Vagina (tissue), 2 donors: ENCODE measurements around the gene SLC39A11. TPM values are rescaled to one million over a fixed set of nuclear protein-coding genes. Genes with fewer than 3 reads are reported as not detected.

ENCODE experiments used
- DNase-seq, 2 donors: peaks; one replicate each; pipeline ENCODE4 v3.0.0-alpha.2; 2017; ENCODE audit errors: extremely low spot score in 2 of 2
- H3K27ac ChIP-seq: fragments of 200-600 bp; sonication (generic); one replicate; pipeline ENCODE4 v1.5.1; 2019
- H3K27me3 ChIP-seq: fragments of 200-600 bp; sonication (generic); one replicate; pipeline ENCODE4 v1.5.1; 2019
- H3K36me3 ChIP-seq, 2 donors: fragments of 200-600 bp; sonication (generic); one replicate each; pipeline ENCODE4 v1.5.1; 2017 to 2019
- H3K4me1 ChIP-seq: fragments of 200-600 bp; sonication (generic); one replicate; pipeline ENCODE4 v1.5.1; 2019
- H3K4me3 ChIP-seq, 2 donors: fragments of 200-600 bp; sonication (generic); 1 replicate in 1 of 2; 2 replicates in 1 of 2; pipeline ENCODE4 v1.5.1; 2016 to 2019
- H3K9me3 ChIP-seq: fragments of 200-600 bp; sonication (generic); one replicate; pipeline ENCODE4 v1.5.1; 2019
- CTCF ChIP-seq, 3 experiments: fragments of 450-650 bp in 2 of 3; fragments of 200-600 bp in 1 of 3; sonication (generic) in 1 of 3; IDR thresholded peaks; one replicate each; pipeline ENCODE4 v1.5.1; 2017 to 2019; ENCODE audit warnings: antibody characterized with exemption in 3 of 3, mild to moderate bottlenecking in 2 of 3, moderate library complexity in 2 of 3
- POLR2A ChIP-seq, 2 donors: fragments of 450-650 bp; IDR thresholded peaks; one replicate each; pipeline ENCODE4 v1.6.1; 2017; ENCODE audit warnings: antibody characterized with exemption in 2 of 2, mild to moderate bottlenecking in 2 of 2, moderate library complexity in 2 of 2
- POLR2AphosphoS5 ChIP-seq, 2 donors: sonication (generic); formaldehyde crosslinking; IDR thresholded peaks; one replicate each; pipeline ENCODE4 v1.9.0; 2017; ENCODE audit warnings: antibody characterized with exemption in 2 of 2, mild to moderate bottlenecking in 2 of 2, low read depth in 1 of 2; ENCODE audit not compliant: insufficient read depth in 1 of 2
- intact Hi-C: fragments of 100-400 bp; cut with DNase I; formaldehyde crosslinking; loops from one replicate; pipeline ENCODE4 v1.15.1; 2023
- total RNA-seq: library from RNA; depleted of rRNA; stranded (reverse); fragments of >200 nt; gene quantifications from one replicate; pipeline ENCODE4 v1.2.3, GENCODE V29; 2016

The SLC39A11 gene
- total RNA-seq, 1 donor from 2014 or later = 22.6 TPM

GRCh38 chr17:72950242-72950931 is 142.1 kb downstream of the SLC39A11 start:
- no peaks in the 10 kb centered on the region for H3K27me3 ChIP-seq
- no peak for DNase-seq
- peaks cover 0 to 6% of the 10 kb centered on the region in 2 donors for H3K36me3 ChIP-seq
- TF ChIP-seq POLR2A (IDR thresholded peaks at IDR 0.05) (no peak), POLR2AphosphoS5 (IDR thresholded peaks at IDR 0.05; ENCODE audit: insufficient read depth in 1 of 2, low read depth in 1 of 2) (no peak), CTCF (IDR thresholded peaks at IDR 0.05) (no peak)
- intact Hi-C loops = no loop called here
- no peaks in the 10 kb centered on the region for H3K9me3 ChIP-seq
- no peak overlapping the region for H3K4me3 ChIP-seq
- H3K4me1 ChIP-seq = no peaks in the 10 kb centered on the region
- no peak overlapping the region for H3K27ac ChIP-seq

DNA sequence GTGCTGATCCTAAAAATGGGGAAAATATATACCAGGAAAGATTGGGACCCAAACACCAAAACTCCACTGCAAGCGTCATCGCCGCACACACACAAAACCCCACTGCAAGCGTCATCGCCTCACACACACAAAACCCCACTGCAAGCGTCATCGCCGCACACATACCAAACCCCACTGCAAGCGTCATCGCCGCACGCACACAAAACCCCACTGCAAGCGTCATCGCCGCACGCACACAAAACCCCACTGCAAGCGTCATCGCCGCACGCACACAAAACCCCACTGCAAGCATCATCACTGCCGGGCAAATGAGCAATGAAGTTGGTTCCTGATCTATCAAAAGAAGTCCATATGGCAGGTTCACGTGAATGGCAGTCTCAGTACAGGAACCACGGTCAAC is 144.4 kb downstream of the SLC39A11 start:
- DNase-seq = no peak
- intact Hi-C loops = no loop called here
- Histone ChIP-seq H3K4me1 (no peaks in the 10 kb centered on the region), H3K4me3 (no peak overlapping the region), H3K36me3 (peaks cover 0 to 6% of the 10 kb centered on the region in 2 donors), H3K9me3 (no peaks in the 10 kb centered on the region), H3K27me3 (no peaks in the 10 kb centered on the region), H3K27ac (no peak overlapping the region)
- no peak for TF ChIP-seq POLR2A (IDR thresholded peaks at IDR 0.05)
- no peak for TF ChIP-seq POLR2AphosphoS5 (IDR thresholded peaks at IDR 0.05; ENCODE audit: insufficient read depth in 1 of 2, low read depth in 1 of 2)
- no peak for TF ChIP-seq CTCF (IDR thresholded peaks at IDR 0.05)

GRCh38 chr17:72947475-72947874 is 145.0 kb downstream of the SLC39A11 start:
- TF ChIP-seq POLR2AphosphoS5 (IDR thresholded peaks at IDR 0.05; ENCODE audit: insufficient read depth in 1 of 2, low read depth in 1 of 2) (no peak), POLR2A (IDR thresholded peaks at IDR 0.05) (no peak), CTCF (IDR thresholded peaks at IDR 0.05) (no peak)
- Histone ChIP-seq H3K4me1 (no peaks in the 10 kb centered on the region), H3K9me3 (no peaks in the 10 kb centered on the region), H3K36me3 (peaks cover 0 to 6% of the 10 kb centered on the region in 2 donors), H3K27ac (no peak overlapping the region), H3K27me3 (no peaks in the 10 kb centered on the region), H3K4me3 (no peak overlapping the region)
- intact Hi-C loops = no loop called here
- DNase-seq = no peak

GRCh38 chr17:72946696-72947095 is 145.8 kb downstream of the SLC39A11 start:
- intact Hi-C loops = no loop called here
- Histone ChIP-seq H3K27ac (no peak overlapping the region), H3K27me3 (no peaks in the 10 kb centered on the region), H3K4me1 (no peaks in the 10 kb centered on the region), H3K4me3 (no peak overlapping the region), H3K36me3 (peaks cover 0 to 6% of the 10 kb centered on the region in 2 donors), H3K9me3 (no peaks in the 10 kb centered on the region)
- TF ChIP-seq POLR2AphosphoS5 (IDR thresholded peaks at IDR 0.05; ENCODE audit: insufficient read depth in 1 of 2, low read depth in 1 of 2) (no peak), CTCF (IDR thresholded peaks at IDR 0.05) (no peak), POLR2A (IDR thresholded peaks at IDR 0.05) (no peak)
- no peak for DNase-seq

- intact Hi-C loops = no loop called here
- no peak overlapping the region for H3K4me3 ChIP-seq
- DNase-seq = no peak
- no peak for TF ChIP-seq CTCF (IDR thresholded peaks at IDR 0.05)
- TF ChIP-seq POLR2A (IDR thresholded peaks at IDR 0.05) = no peak
- TF ChIP-seq POLR2AphosphoS5 (IDR thresholded peaks at IDR 0.05; ENCODE audit: insufficient read depth in 1 of 2, low read depth in 1 of 2) = no peak
- H3K27ac ChIP-seq = no peak overlapping the region
- no peaks in the 10 kb centered on the region for H3K27me3 ChIP-seq
- peaks cover 0 to 6% of the 10 kb centered on the region in 2 donors for H3K36me3 ChIP-seq
- no peaks in the 10 kb centered on the region for H3K4me1 ChIP-seq
- no peaks in the 10 kb centered on the region for H3K9me3 ChIP-seq
Measured at GRCh38 chr17:72946156-72946555, 146.3 kb downstream of the SLC39A11 start.
